HepG2 (cell line): ENCODE results near the gene C19orf18. TPM values are rescaled to one million over a fixed set of nuclear protein-coding genes. Genes with fewer than 3 reads are reported as not detected.

ENCODE experiments used
- ATF7-NPFF ChIP-seq: sonication (generic); formaldehyde crosslinking; IDR thresholded peaks from 2 replicates; pipeline ENCODE4 v1.8.1; 2023; ENCODE audit warnings: mild to moderate bottlenecking, low read depth, missing genetic modification reagents, moderate library complexity
- ATM ChIP-seq: fragments of 450-650 bp; IDR thresholded peaks from 2 replicates; pipeline ENCODE4 v1.7.1; 2017; ENCODE audit warnings: mild to moderate bottlenecking, borderline replicate concordance
- CBFB ChIP-seq: sonication (generic); formaldehyde crosslinking; IDR thresholded peaks from 2 replicates; pipeline ENCODE4 v1.4.0; 2020; ENCODE audit warnings: missing genetic modification reagents
- ETV5 ChIP-seq: IDR thresholded peaks from 2 replicates; pipeline ENCODE4 v1.6.1; 2018; ENCODE audit warnings: missing biosample characterization, missing genetic modification reagents, inconsistent platforms, borderline replicate concordance
- GLMP ChIP-seq: sonication (generic); formaldehyde crosslinking; IDR thresholded peaks from 2 replicates; pipeline ENCODE4 v1.9.0; 2021; ENCODE audit warnings: missing genetic modification reagents, mild to moderate bottlenecking, borderline replicate concordance
- GTF3A ChIP-seq: sonication (generic); formaldehyde crosslinking; conservative IDR thresholded peaks from 2 replicates; pipeline ENCODE4 v1.4.0; 2020; ENCODE audit warnings: mild to moderate bottlenecking, missing genetic modification reagents
- HMGA1 ChIP-seq: sonication (generic); formaldehyde crosslinking; conservative IDR thresholded peaks from 2 replicates; pipeline ENCODE4 v1.4.0; 2020; ENCODE audit warnings: missing genetic modification reagents
- HNF1A ChIP-seq, 2 experiments: sonication (generic) in 1 of 2; formaldehyde crosslinking in 1 of 2; IDR thresholded peaks; 2 replicates each; pipeline versions ENCODE4 v1.4.0 to v1.6.1; 2016 to 2020; ENCODE audit warnings: borderline replicate concordance in 1 of 2, low read depth in 1 of 2, mild to moderate bottlenecking in 1 of 2, missing genetic modification reagents in 1 of 2
- HNRNPL ChIP-seq: fragments of 200-400 bp; formaldehyde crosslinking; IDR thresholded peaks from 2 replicates; pipeline ENCODE4 v1.6.1; 2017; ENCODE audit warnings: mild to moderate bottlenecking, low read depth, low read length
- JUNB ChIP-seq: sonication (generic); formaldehyde crosslinking; IDR thresholded peaks from 2 replicates; pipeline ENCODE4 v1.8.0; 2022; ENCODE audit warnings: missing genetic modification reagents, mild to moderate bottlenecking, borderline replicate concordance
- KMT2B ChIP-seq: IDR thresholded peaks from 2 replicates; pipeline ENCODE4 v1.6.1; 2016; ENCODE audit warnings: missing genetic modification reagents, missing compliant biosample characterization
- MED8 ChIP-seq: sonication (generic); formaldehyde crosslinking; IDR thresholded peaks from 2 replicates; pipeline ENCODE4 v1.8.1; 2023; ENCODE audit warnings: mild to moderate bottlenecking, missing genetic modification reagents; ENCODE audit not compliant: insufficient replicate concordance
- NFE2L2 ChIP-seq: fragments of 150-350 bp; IDR thresholded peaks from 2 replicates; pipeline ENCODE4 v1.6.1; 2014; ENCODE audit warnings: low read length
- NFKB2 ChIP-seq: sonication (generic); formaldehyde crosslinking; IDR thresholded peaks from 2 replicates; pipeline ENCODE4 v1.4.0; 2020; ENCODE audit warnings: missing genetic modification reagents, borderline replicate concordance
- SP1 ChIP-seq, 2 experiments: fragments of 450-650 bp in 1 of 2; sonication (generic) in 1 of 2; formaldehyde crosslinking in 1 of 2; IDR thresholded peaks; 2 replicates each; pipeline versions ENCODE4 v1.4.0 to v1.6.1; 2016 to 2020; ENCODE audit warnings: missing genetic modification reagents in 1 of 2
- THYN1 ChIP-seq: sonication (generic); formaldehyde crosslinking; IDR thresholded peaks from 2 replicates; pipeline ENCODE4 v1.8.1; 2023; ENCODE audit warnings: low read depth, mild to moderate bottlenecking, moderate library complexity, missing genetic modification reagents, borderline replicate concordance
- ZMYM3 ChIP-seq: sonication (generic); formaldehyde crosslinking; IDR thresholded peaks from 2 replicates; pipeline ENCODE4 v1.5.1; 2020; ENCODE audit warnings: mild to moderate bottlenecking, missing genetic modification reagents
- ZNF138 ChIP-seq: sonication (generic); formaldehyde crosslinking; IDR thresholded peaks from 2 replicates; pipeline ENCODE4 v1.5.0; 2020; ENCODE audit warnings: mild to moderate bottlenecking, low read depth, missing genetic modification reagents
- ZNF160 ChIP-seq: sonication (generic); formaldehyde crosslinking; IDR thresholded peaks from 2 replicates; pipeline ENCODE4 v1.8.0; 2022; ENCODE audit warnings: mild to moderate bottlenecking, inconsistent platforms, missing genetic modification reagents
- ZNF326 ChIP-seq: sonication (generic); formaldehyde crosslinking; IDR thresholded peaks from 2 replicates; pipeline ENCODE4 v1.4.0; 2020; ENCODE audit warnings: missing genetic modification reagents, borderline replicate concordance
- ZNF329 ChIP-seq: sonication (generic); formaldehyde crosslinking; IDR thresholded peaks from 2 replicates; pipeline ENCODE4 v1.9.0; 2021; ENCODE audit warnings: low read depth, mild to moderate bottlenecking, missing genetic modification reagents
- ZNF335 ChIP-seq: sonication (generic); formaldehyde crosslinking; IDR thresholded peaks from 2 replicates; pipeline ENCODE4 v1.4.0; 2020; ENCODE audit warnings: missing genetic modification reagents
- ZNF644 ChIP-seq: IDR thresholded peaks from 2 replicates; pipeline ENCODE4 v1.6.1; 2016; ENCODE audit warnings: low read depth
- ZNF670 ChIP-seq: sonication (generic); formaldehyde crosslinking; IDR thresholded peaks from 2 replicates; pipeline ENCODE4 v1.8.0; 2022; ENCODE audit warnings: mild to moderate bottlenecking, missing genetic modification reagents, borderline replicate concordance
- ZNF761 ChIP-seq: sonication (generic); formaldehyde crosslinking; conservative IDR thresholded peaks from 2 replicates; pipeline ENCODE4 v1.4.0; 2020; ENCODE audit warnings: mild to moderate bottlenecking, missing genetic modification reagents
- polyA plus RNA-seq, 8 experiments: library from polyadenylated mRNA; depleted of rRNA in 3 of 8; stranded (reverse) in 7 of 8; unstranded in 1 of 8; fragments of >200 nt; fragmentation: Illumina TruSeq in 4 of 8; extraction: Trizol in 4 of 8; gene quantifications; 2 replicates each; pipeline versions ENCODE4 v1.2.1 to v1.2.3, GENCODE V29; 2011 to 2016; ENCODE audit warnings: low read depth in 4 of 8, missing spikeins in 1 of 8, mixed read lengths in 1 of 8; ENCODE audit not compliant: insufficient read depth in 1 of 8
- total RNA-seq, 5 experiments: library from RNA; depleted of rRNA; stranded (reverse); fragments of >200 nt; fragmentation: Illumina TruSeq; extraction: Trizol; gene quantifications; 2 replicates each; pipeline ENCODE4 v1.2.3, GENCODE V29; 2016; ENCODE audit warnings: low read depth in 1 of 5

Gene C19orf18
- total and polyA plus RNA-seq, 2 of the 13 experiments (the other 11 are each of a cell fraction or from before 2014, with no cell fraction given), result 0.38 to 0.55 TPM

DNA sequence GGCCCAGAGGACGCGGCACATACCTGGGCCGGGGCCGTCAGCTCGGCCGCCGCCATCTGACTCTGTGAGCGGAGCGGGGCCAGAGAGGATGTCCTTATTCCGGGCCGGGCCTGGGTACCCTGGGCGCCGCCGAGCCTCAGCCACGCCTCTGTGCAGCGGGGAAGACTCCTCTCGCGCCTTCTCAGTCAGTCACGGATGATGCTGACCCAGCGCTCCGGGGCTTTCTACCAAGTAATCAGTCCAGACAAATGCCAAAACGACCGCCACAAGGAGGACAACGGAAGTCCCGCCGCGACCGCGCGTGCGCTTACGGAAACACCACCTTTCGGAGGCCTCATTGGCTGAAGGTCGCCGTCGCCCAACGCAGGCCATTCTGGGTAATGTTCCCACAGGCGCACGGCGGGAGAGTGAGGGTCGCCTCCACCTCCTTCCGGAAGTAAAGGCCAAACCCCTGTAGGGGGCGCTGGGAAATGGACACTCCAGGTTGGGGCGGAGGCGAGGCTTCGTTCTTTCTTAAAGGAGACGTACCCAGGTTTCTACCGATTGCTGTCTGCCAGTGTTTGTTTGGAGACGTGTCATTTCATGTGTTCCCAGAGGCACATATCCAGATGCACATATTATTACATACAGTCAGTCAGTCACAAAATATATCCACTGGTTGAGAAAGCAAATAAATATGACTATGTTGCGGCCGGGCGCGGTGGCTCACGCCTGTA, 26.8 kb downstream of the C19orf18 start, which contains the start of gene ZNF256 (continued):
- TF ChIP-seq SP1 (IDR thresholded peaks at IDR 0.05) (no peak), SP1 (CRISPR knock-in tag; IDR thresholded peaks at IDR 0.05) (peak; percentile 53; the same call in 1 of the 2 replicates), HNF1A (IDR thresholded peaks at IDR 0.05; ENCODE audit: low read depth) (no peak), HNF1A (CRISPR knock-in tag; IDR thresholded peaks at IDR 0.05; ENCODE audit: borderline replicate concordance) (peak; percentile 81; the same call in 1 of the 2 replicates), NFKB2 (CRISPR knock-in tag) (peak; percentile 44; the same call in 1 of the 2 replicates), ATF7-NPFF (0 out of 2 replicates have a peak, but pooled peaks have one; percentile 17), GLMP (CRISPR knock-in tag) (no peak), GTF3A (CRISPR knock-in tag) (peak; percentile 78; the same call in 1 of the 2 replicates), KMT2B (CRISPR knock-in tag) (peak; percentile 76; the same call in 1 of the 2 replicates), JUNB (no peak), MED8 (CRISPR knock-in tag) (peak; percentile 21), ZMYM3 (peak; percentile 66; the same call in 1 of the 2 replicates), ZNF335 (CRISPR knock-in tag) (peak; percentile 47; the same call in 1 of the 2 replicates), ZNF326 (CRISPR knock-in tag) (no peak), NFE2L2 (no peak), ZNF761 (CRISPR knock-in tag) (peak; percentile 84), HNRNPL (no peak), HMGA1 (no peak), ETV5 (CRISPR knock-in tag) (peak; percentile 98), ZNF138 (CRISPR knock-in tag) (no peak; the same call in 1 of the 2 replicates), ZNF329 (CRISPR knock-in tag) (no peak), ZNF160 (CRISPR knock-in tag) (no peak), CBFB (no peak), ZNF670 (CRISPR knock-in tag) (0 out of 2 replicates have a peak, but pooled peaks have one; percentile 51), ATM (no peak), THYN1 (CRISPR knock-in tag) (no peak), ZNF644 (CRISPR knock-in tag) (peak; percentile 30; the same call in 1 of the 2 replicates)
